Measurements from ENCODE around the gene HDAC4. TPM values are rescaled to one million over a fixed set of nuclear protein-coding genes. Genes with fewer than 3 reads are reported as not detected.
"Not testable (repeated sequence)": the region's sequence is repeated elsewhere in the genome, so short reads cannot be mapped to it uniquely, and the experiment has no call there.

The HDAC4 gene
- total and polyA plus RNA-seq, 4 donors = 2.9 to 37.2 (median 4.4) TPM

DNA sequence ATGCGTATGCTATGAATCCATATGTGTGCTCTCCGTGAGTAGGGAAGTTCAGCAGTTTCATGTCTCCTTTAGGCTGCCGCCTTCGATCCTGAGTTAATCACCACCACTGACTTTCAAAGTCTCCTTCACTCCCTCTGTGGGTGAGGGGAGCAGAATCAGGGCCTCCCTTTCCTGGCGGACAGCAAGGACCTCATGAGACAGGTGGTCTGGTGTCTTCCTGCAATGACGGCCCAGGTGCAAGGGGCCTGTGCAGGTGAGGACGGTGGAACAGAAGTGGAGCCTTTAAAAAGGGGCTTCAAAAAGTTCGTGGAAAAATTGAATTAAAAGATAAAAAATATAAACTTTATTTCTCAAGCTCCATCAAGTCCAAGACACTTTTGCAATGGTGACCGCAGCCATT is 330.4 kb downstream of the HDAC4 start:
- DNase-seq (ENCODE audit: low spot score) = no peak
- Histone ChIP-seq H3K4me1 (ENCODE audit: control insufficient read depth in 4 of 4, insufficient read depth in 4 of 4, low read length in 3 of 4) (no peaks in the 10 kb centered on the region), H3K9me3 (ENCODE audit: control insufficient read depth in 4 of 4, low read length in 3 of 4) (no peaks in the 10 kb centered on the region), H3K4me3 (ENCODE audit: low read depth in 1 of 3, low read length in 3 of 3) (no peak overlapping the region), H3K27me3 (ENCODE audit: control insufficient read depth in 4 of 4, insufficient read depth in 4 of 4, low read length in 3 of 4) (no peaks in the 10 kb centered on the region), H3K27ac (ENCODE audit: low read depth in 1 of 2, low read length in 2 of 2) (no peak overlapping the region), H3K36me3 (ENCODE audit: control insufficient read depth in 4 of 4, insufficient read depth in 3 of 4, low read depth in 1 of 4, low read length in 3 of 4) (peaks cover 9 to 53% (median 17%) of the 10 kb centered on the region in 4 donors), H3K9ac (ENCODE audit: low read depth in 1 of 2, low read length in 2 of 2) (no peak overlapping the region)
- 95% methylated on average over 9 of the region's 9 CpGs for WGBS
- TF ChIP-seq JUND (IDR thresholded peaks at IDR 0.05) (no peak), FOXA2 (IDR thresholded peaks at IDR 0.05) (no peak)

DNA sequence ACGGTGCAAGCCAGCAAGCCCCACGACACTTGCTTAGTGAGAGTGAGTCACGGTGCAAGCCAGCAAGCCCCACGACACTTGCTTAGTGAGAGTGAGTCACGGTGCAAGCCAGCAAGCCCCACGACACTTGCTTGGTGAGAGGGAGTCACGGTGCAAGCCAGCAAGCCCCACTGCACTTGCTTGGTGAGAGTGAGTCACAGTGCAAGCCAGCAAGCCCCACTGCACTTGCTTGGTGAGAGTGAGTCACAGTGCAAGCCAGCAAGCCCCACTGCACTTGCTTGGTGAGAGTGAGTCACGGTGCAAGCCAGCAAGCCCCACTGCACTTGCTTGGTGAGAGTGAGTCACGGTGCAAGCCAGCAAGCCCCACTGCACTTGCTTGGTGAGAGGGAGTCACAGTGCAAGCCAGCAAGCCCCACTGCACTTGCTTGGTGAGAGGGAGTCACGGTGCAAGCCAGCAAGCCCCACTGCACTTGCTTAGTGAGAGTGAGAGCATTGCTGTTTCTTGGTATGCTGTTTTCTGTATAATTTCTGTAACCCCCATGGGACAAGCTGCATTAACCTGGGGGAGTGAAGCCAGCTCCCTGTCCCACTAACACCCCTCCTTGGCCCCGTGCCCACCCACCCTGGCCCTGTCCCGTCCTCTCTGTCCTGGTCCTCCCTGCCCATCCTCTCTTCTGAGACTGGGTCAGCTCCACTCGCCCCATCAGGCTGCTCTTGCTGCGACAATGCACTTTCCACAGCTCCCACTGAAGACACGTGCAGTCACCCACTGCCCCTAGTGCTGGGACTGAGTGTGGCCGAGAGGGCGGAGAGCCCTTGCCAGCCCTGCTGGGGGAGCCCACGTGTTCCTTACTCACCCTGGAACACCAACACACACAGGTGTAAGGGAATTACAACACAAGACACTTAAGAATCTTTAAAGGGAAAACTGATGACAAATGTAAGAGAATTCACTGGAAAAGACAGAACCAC is 331.2 kb downstream of the HDAC4 start:
- not testable (repeated sequence) for H3K9me3 ChIP-seq (ENCODE audit: control insufficient read depth in 4 of 4, low read length in 3 of 4); H3K9ac ChIP-seq (ENCODE audit: low read depth in 1 of 2, low read length in 2 of 2); DNase-seq (ENCODE audit: low spot score); H3K27me3 ChIP-seq (ENCODE audit: control insufficient read depth in 4 of 4, insufficient read depth in 4 of 4, low read length in 3 of 4); H3K27ac ChIP-seq (ENCODE audit: low read depth in 1 of 2, low read length in 2 of 2); H3K4me1 ChIP-seq (ENCODE audit: control insufficient read depth in 4 of 4, insufficient read depth in 4 of 4, low read length in 3 of 4); H3K4me3 ChIP-seq (ENCODE audit: low read depth in 1 of 3, low read length in 3 of 3)
- WGBS = 85% methylated on average over 18 of the region's 18 CpGs
- TF ChIP-seq, protein P1, sequence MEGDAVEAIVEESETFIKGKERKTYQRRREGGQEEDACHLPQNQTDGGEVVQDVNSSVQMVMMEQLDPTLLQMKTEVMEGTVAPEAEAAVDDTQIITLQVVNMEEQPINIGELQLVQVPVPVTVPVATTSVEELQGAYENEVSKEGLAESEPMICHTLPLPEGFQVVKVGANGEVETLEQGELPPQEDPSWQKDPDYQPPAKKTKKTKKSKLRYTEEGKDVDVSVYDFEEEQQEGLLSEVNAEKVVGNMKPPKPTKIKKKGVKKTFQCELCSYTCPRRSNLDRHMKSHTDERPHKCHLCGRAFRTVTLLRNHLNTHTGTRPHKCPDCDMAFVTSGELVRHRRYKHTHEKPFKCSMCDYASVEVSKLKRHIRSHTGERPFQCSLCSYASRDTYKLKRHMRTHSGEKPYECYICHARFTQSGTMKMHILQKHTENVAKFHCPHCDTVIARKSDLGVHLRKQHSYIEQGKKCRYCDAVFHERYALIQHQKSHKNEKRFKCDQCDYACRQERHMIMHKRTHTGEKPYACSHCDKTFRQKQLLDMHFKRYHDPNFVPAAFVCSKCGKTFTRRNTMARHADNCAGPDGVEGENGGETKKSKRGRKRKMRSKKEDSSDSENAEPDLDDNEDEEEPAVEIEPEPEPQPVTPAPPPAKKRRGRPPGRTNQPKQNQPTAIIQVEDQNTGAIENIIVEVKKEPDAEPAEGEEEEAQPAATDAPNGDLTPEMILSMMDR (IDR thresholded peaks at IDR 0.05; ENCODE audit: low read depth, low read length, missing input control) = peak; percentile 8
- H3K36me3 ChIP-seq (ENCODE audit: control insufficient read depth in 4 of 4, insufficient read depth in 3 of 4, low read depth in 1 of 4, low read length in 3 of 4) = peaks cover 11 to 58% (median 19%) of the 10 kb centered on the region in 4 donors

DNA sequence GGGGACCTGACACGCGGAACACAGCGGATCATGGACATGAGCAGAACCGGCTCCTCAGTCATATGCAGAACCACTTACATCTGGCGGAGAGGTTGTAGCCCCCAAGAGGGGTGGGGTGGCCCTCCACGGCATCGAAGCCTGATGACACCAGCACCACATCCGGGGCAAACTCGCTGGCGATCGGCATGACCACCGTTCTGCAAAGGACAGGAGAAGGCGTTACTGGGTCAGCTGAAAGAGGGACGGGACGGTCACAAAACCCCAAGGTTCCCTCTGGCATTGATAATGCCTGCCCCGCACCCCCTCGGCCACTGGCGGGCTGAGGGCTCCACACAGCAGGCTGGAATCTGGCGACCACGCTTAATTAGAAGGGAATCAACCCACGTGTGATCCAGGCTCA is 332.4 kb downstream of the HDAC4 start:
- no peak for DNase-seq (ENCODE audit: low spot score)
- H3K9ac ChIP-seq (ENCODE audit: low read depth in 1 of 2, low read length in 2 of 2) = no peak overlapping the region
- WGBS = 95% methylated on average over 21 of the region's 21 CpGs
- H3K9me3 ChIP-seq (ENCODE audit: control insufficient read depth in 4 of 4, low read length in 3 of 4) = no peaks in the 10 kb centered on the region
- no peak for TF ChIP-seq TAF1 (conservative IDR thresholded peaks at IDR 0.05)
- TF ChIP-seq, protein P2, sequence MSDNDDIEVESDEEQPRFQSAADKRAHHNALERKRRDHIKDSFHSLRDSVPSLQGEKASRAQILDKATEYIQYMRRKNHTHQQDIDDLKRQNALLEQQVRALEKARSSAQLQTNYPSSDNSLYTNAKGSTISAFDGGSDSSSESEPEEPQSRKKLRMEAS (IDR thresholded peaks at IDR 0.05) = no peak
- TF ChIP-seq FOXA2 (IDR thresholded peaks at IDR 0.05) = no peak
- TF ChIP-seq, protein P3, sequence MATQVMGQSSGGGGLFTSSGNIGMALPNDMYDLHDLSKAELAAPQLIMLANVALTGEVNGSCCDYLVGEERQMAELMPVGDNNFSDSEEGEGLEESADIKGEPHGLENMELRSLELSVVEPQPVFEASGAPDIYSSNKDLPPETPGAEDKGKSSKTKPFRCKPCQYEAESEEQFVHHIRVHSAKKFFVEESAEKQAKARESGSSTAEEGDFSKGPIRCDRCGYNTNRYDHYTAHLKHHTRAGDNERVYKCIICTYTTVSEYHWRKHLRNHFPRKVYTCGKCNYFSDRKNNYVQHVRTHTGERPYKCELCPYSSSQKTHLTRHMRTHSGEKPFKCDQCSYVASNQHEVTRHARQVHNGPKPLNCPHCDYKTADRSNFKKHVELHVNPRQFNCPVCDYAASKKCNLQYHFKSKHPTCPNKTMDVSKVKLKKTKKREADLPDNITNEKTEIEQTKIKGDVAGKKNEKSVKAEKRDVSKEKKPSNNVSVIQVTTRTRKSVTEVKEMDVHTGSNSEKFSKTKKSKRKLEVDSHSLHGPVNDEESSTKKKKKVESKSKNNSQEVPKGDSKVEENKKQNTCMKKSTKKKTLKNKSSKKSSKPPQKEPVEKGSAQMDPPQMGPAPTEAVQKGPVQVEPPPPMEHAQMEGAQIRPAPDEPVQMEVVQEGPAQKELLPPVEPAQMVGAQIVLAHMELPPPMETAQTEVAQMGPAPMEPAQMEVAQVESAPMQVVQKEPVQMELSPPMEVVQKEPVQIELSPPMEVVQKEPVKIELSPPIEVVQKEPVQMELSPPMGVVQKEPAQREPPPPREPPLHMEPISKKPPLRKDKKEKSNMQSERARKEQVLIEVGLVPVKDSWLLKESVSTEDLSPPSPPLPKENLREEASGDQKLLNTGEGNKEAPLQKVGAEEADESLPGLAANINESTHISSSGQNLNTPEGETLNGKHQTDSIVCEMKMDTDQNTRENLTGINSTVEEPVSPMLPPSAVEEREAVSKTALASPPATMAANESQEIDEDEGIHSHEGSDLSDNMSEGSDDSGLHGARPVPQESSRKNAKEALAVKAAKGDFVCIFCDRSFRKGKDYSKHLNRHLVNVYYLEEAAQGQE (IDR thresholded peaks at IDR 0.05) = no peak
- TF ChIP-seq JUND (IDR thresholded peaks at IDR 0.05) = no peak
- no peak for TF ChIP-seq HNF4A (conservative IDR thresholded peaks at IDR 0.05)
- H3K27me3 ChIP-seq (ENCODE audit: control insufficient read depth in 4 of 4, insufficient read depth in 4 of 4, low read length in 3 of 4) = no peaks in the 10 kb centered on the region
- no peaks in the 10 kb centered on the region for H3K4me1 ChIP-seq (ENCODE audit: control insufficient read depth in 4 of 4, insufficient read depth in 4 of 4, low read length in 3 of 4)
- H3K4me3 ChIP-seq (ENCODE audit: low read depth in 1 of 3, low read length in 3 of 3) = no peak overlapping the region
- H3K36me3 ChIP-seq (ENCODE audit: control insufficient read depth in 4 of 4, insufficient read depth in 3 of 4, low read depth in 1 of 4, low read length in 3 of 4) = peaks cover 11 to 52% (median 20%) of the 10 kb centered on the region in 4 donors
- no peak overlapping the region for H3K27ac ChIP-seq (ENCODE audit: low read depth in 1 of 2, low read length in 2 of 2)
